ENCODE measurements around the gene PPFIA3.

The PPFIA3 gene

DNA sequence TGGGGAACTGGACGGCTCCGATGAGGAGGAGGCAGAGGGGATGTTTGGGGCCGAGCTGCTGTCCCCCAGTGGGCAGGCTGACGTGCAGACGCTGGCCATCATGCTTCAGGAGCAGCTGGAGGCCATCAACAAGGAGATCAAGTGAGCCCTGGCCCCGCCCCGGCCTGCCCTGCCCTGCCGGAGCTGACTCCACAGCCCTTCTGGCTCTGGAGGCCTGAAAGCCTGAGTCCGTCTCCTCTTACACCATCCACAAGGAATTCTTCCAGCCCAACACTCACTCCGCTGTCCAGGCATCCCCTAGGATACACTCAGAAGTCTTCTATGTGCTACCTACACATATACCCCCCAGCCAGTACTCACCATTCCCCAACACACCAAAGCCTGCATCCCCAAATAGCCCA is 17.4 kb downstream of the PPFIA3 start:
- H3K4me2 ChIP-seq (ENCODE audit: insufficient read depth, low read length) = no peak overlapping the region
- H3K27me3 ChIP-seq (ENCODE audit: insufficient read depth, low read length, poor library complexity) = no peaks in the 10 kb centered on the region

DNA sequence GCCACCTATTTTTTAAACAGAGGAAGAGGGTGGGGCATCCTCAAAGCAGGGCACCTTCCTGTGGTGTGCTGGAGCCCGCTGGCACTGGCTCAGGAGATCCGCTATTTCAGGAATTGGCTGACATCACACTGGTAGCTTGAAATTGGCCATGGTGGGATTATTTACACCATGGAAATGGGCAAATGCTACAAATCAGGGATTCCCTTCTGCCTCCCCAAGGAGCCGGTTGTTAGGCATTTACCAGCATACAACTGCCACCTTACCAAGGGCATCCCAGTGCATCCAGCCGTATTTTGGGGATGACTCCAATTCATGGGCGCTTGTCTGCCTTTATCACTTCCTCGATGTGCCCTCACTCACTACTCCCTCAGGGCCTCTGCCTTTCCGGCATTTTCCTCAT is 21.6 kb downstream of the PPFIA3 start:
- Histone ChIP-seq H3K27ac (ENCODE audit: low read length) (no peak overlapping the region), H3K4me1 (ENCODE audit: insufficient read depth, low read length) (peaks cover 4% of the 10 kb centered on the region), H3K36me3 (ENCODE audit: insufficient read depth, low read length) (peaks cover 21% of the 10 kb centered on the region), H3K79me2 (ENCODE audit: insufficient read depth, low read length) (no peaks in the 10 kb centered on the region), H3K4me3 (ENCODE audit: low read depth in 1 of 2, low read length in 2 of 2) (no peak overlapping the region), H2AFZ (ENCODE audit: low read depth, low read length) (no peak overlapping the region), H3K27me3 (ENCODE audit: insufficient read depth, low read length, poor library complexity) (no peaks in the 10 kb centered on the region), H4K20me1 (ENCODE audit: insufficient read depth, low read length) (no peaks in the 10 kb centered on the region), H3K9ac (ENCODE audit: low read depth, low read length) (no peak overlapping the region), H3K4me2 (ENCODE audit: insufficient read depth, low read length) (no peak overlapping the region), H3K9me3 (ENCODE audit: insufficient read depth, low read length, severe bottlenecking) (no peaks in the 10 kb centered on the region)
- no peak for DNase-seq
- ATAC-seq (ENCODE audit: insufficient read depth, low read depth) = no peak
- no peak for TF ChIP-seq EZH2 (IDR thresholded peaks at IDR 0.05; ENCODE audit: borderline replicate concordance, low read depth, low read length, severe bottlenecking)
- TF ChIP-seq, protein P1, sequence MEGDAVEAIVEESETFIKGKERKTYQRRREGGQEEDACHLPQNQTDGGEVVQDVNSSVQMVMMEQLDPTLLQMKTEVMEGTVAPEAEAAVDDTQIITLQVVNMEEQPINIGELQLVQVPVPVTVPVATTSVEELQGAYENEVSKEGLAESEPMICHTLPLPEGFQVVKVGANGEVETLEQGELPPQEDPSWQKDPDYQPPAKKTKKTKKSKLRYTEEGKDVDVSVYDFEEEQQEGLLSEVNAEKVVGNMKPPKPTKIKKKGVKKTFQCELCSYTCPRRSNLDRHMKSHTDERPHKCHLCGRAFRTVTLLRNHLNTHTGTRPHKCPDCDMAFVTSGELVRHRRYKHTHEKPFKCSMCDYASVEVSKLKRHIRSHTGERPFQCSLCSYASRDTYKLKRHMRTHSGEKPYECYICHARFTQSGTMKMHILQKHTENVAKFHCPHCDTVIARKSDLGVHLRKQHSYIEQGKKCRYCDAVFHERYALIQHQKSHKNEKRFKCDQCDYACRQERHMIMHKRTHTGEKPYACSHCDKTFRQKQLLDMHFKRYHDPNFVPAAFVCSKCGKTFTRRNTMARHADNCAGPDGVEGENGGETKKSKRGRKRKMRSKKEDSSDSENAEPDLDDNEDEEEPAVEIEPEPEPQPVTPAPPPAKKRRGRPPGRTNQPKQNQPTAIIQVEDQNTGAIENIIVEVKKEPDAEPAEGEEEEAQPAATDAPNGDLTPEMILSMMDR (IDR thresholded peaks at IDR 0.05; ENCODE audit: borderline replicate concordance, extremely low read depth, low read length, poor library complexity, severe bottlenecking) = no peak

More for the DNA sequence above, 17.4 kb downstream of the PPFIA3 start:
- Histone ChIP-seq H3K9ac (ENCODE audit: low read depth, low read length) (no peak overlapping the region), H3K4me3 (ENCODE audit: low read depth in 1 of 2, low read length in 2 of 2) (no peak overlapping the region), H3K36me3 (ENCODE audit: insufficient read depth, low read length) (peaks cover 39% of the 10 kb centered on the region), H3K4me1 (ENCODE audit: insufficient read depth, low read length) (no peaks in the 10 kb centered on the region), H2AFZ (ENCODE audit: low read depth, low read length) (no peak overlapping the region), H3K79me2 (ENCODE audit: insufficient read depth, low read length) (no peaks in the 10 kb centered on the region), H4K20me1 (ENCODE audit: insufficient read depth, low read length) (peaks cover 3% of the 10 kb centered on the region; the same call in 1 of the 2 replicates), H3K27ac (ENCODE audit: low read length) (no peak overlapping the region), H3K9me3 (ENCODE audit: insufficient read depth, low read length, severe bottlenecking) (no peaks in the 10 kb centered on the region)
- ATAC-seq (ENCODE audit: insufficient read depth, low read depth) = no peak
- no peak for TF ChIP-seq EZH2 (IDR thresholded peaks at IDR 0.05; ENCODE audit: borderline replicate concordance, low read depth, low read length, severe bottlenecking)
- TF ChIP-seq, protein P1 (IDR thresholded peaks at IDR 0.05; ENCODE audit: borderline replicate concordance, extremely low read depth, low read length, poor library complexity, severe bottlenecking) = no peak
- no peak for DNase-seq

DNA sequence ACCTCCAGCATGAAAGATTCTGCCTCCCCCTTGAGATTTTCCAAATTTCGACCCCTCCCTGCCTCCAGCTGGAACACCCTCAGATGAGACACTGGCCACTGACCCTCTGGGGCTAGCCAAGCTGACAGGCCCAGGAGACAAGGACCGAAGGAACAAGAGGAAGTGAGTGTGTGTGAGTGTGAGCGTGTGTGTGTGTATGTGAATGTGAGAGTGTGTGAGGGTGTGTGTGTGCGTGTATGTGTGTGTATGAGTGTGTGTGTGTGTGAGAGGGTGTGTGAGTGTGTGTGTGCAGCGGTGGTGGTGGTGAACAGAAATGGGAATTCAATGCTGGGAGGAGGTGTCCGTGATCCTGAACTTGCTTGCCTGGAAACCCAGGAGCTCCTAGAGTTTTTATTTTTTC is 22.0 kb downstream of the PPFIA3 start:
- peaks cover 4% of the 10 kb centered on the region for H3K4me1 ChIP-seq (ENCODE audit: insufficient read depth, low read length)
- ATAC-seq (ENCODE audit: insufficient read depth, low read depth) (no peak), DNase-seq (no peak)
- TF ChIP-seq, protein P1 (IDR thresholded peaks at IDR 0.05; ENCODE audit: borderline replicate concordance, extremely low read depth, low read length, poor library complexity, severe bottlenecking) = no peak
- no peak for TF ChIP-seq EZH2 (IDR thresholded peaks at IDR 0.05; ENCODE audit: borderline replicate concordance, low read depth, low read length, severe bottlenecking)
- no peaks in the 10 kb centered on the region for H3K9me3 ChIP-seq (ENCODE audit: insufficient read depth, low read length, severe bottlenecking)
- H3K27ac ChIP-seq (ENCODE audit: low read length) = no peak overlapping the region
- H4K20me1 ChIP-seq (ENCODE audit: insufficient read depth, low read length) = no peaks in the 10 kb centered on the region
- H3K36me3 ChIP-seq (ENCODE audit: insufficient read depth, low read length) = peaks cover 18% of the 10 kb centered on the region
- no peak overlapping the region for H3K4me3 ChIP-seq (ENCODE audit: low read depth in 1 of 2, low read length in 2 of 2)
- H3K27me3 ChIP-seq (ENCODE audit: insufficient read depth, low read length, poor library complexity) = no peaks in the 10 kb centered on the region
- H3K79me2 ChIP-seq (ENCODE audit: insufficient read depth, low read length) = no peaks in the 10 kb centered on the region
- no peak overlapping the region for H2AFZ ChIP-seq (ENCODE audit: low read depth, low read length)
- no peak overlapping the region for H3K4me2 ChIP-seq (ENCODE audit: insufficient read depth, low read length)
- no peak overlapping the region for H3K9ac ChIP-seq (ENCODE audit: low read depth, low read length)
